Esophagus squamous epithelium (tissue), 5 donors: ENCODE data around the gene RPAIN. TPM values are rescaled to one million over a fixed set of nuclear protein-coding genes. Genes with fewer than 3 reads are reported as not detected.
A peak's percentile ranks its signal among the peaks of the same experiment; 100 is the strongest.

Experiments used
- DNase-seq: peaks from one replicate; lab custom pipeline; 2025; lab: John Stamatoyannopoulos, UW
- H3K27ac ChIP-seq, 4 donors: fragments of 200-600 bp; sonication (generic); one replicate each; pipeline ENCODE4 v1.5.1; 2016 to 2019; ENCODE audit warnings: mild to moderate bottlenecking in 1 of 4
- H3K27me3 ChIP-seq, 4 donors: fragments of 200-600 bp; sonication (generic); 1 replicate in 3 of 4; 2 replicates in 1 of 4; pipeline versions ENCODE4 v1.5.1 to v1.6.0; 2017 to 2021; ENCODE audit warnings: antibody characterized with exemption in 1 of 4
- H3K36me3 ChIP-seq, 3 donors: fragments of 200-600 bp; sonication (generic); one replicate each; pipeline ENCODE4 v1.5.1; 2016 to 2019
- H3K4me1 ChIP-seq, 3 donors: fragments of 200-600 bp; sonication (generic); one replicate each; pipeline ENCODE4 v1.5.1; 2017 to 2019
- H3K4me3 ChIP-seq, 4 donors: fragments of 200-600 bp; sonication (generic); 1 replicate in 3 of 4; 2 replicates in 1 of 4; pipeline ENCODE4 v1.5.1; 2016 to 2019; ENCODE audit warnings: mild to moderate bottlenecking in 2 of 4, moderate library complexity in 1 of 4
- H3K9me3 ChIP-seq, 3 donors: fragments of 200-600 bp; sonication (generic); one replicate each; pipeline ENCODE4 v1.5.1; 2016 to 2019
- POLR2A ChIP-seq, 4 donors: fragments of 450-650 bp; IDR thresholded peaks; one replicate each; pipeline ENCODE4 v1.6.1; 2017; ENCODE audit warnings: antibody characterized with exemption in 4 of 4, mild to moderate bottlenecking in 4 of 4, moderate library complexity in 3 of 4
- WGBS, 2 donors: methylation state at CpG; one replicate each; pipeline ENCODE4 v1.1.5; 2018; 5-methylcytosine and 5-hydroxymethylcytosine counted together
- intact Hi-C: fragments of 100-400 bp; cut with DNase I; formaldehyde crosslinking; loops from one replicate; pipeline ENCODE4 v1.15.0; 2022
- total RNA-seq, 4 donors: library from RNA; depleted of rRNA; stranded (reverse); fragments of >200 nt; gene quantifications; one replicate each; pipeline ENCODE4 v1.1.0, GENCODE V29; 2016
- TF ChIP-seq, protein P1 (sequence below), 6 experiments: fragments of 450-650 bp in 4 of 6; fragments of 200-600 bp in 2 of 6; sonication (generic) in 2 of 6; IDR thresholded peaks; one replicate each; pipeline ENCODE4 v1.5.1; 2016 to 2019; ENCODE audit warnings: antibody characterized with exemption in 6 of 6, mild to moderate bottlenecking in 4 of 6, moderate library complexity in 4 of 6
- donor health status: DM: yes; HTN: yes; CAD: no.

The RPAIN gene
- total RNA-seq, 4 donors from 2014 or later, result 22.4 to 37.4 (median 29.8) TPM

DNA sequence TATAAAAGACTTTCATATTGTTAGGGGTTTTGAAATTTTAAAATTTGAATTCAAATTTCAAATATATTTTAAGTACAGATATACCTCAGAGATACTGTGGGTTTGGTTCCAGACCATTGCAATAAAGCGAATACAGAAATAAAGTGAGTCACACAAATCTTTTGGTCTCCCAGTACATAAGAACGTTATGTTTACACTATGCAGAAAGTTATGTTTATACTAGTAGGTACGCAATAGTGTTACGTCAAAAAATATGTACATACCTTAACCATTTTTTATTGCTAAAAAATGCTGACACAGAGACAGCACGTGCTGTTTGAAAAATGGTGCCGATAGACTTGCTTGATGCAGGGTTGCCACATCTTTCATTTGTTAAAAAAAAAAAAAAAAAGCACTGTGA, 20.2 kb upstream of the RPAIN start:
- WGBS, 2 donors, result 77 to 79% methylated on average over 6 of the region's 6 CpGs
- no peak overlapping the region for H3K4me3 ChIP-seq
- no peaks in the 10 kb centered on the region for H3K27me3 ChIP-seq
- H3K4me1 ChIP-seq, result no peaks in the 10 kb centered on the region
- H3K36me3 ChIP-seq, result peaks cover 10 to 100% (median 30%) of the 10 kb centered on the region in 3 donors
- no peaks in the 10 kb centered on the region for H3K9me3 ChIP-seq
- intact Hi-C loops, result no loop called here
- DNase-seq, result no peak
- H3K27ac ChIP-seq, result no peak overlapping the region
- no peak for TF ChIP-seq POLR2A (IDR thresholded peaks at IDR 0.05)
- TF ChIP-seq, protein P1, sequence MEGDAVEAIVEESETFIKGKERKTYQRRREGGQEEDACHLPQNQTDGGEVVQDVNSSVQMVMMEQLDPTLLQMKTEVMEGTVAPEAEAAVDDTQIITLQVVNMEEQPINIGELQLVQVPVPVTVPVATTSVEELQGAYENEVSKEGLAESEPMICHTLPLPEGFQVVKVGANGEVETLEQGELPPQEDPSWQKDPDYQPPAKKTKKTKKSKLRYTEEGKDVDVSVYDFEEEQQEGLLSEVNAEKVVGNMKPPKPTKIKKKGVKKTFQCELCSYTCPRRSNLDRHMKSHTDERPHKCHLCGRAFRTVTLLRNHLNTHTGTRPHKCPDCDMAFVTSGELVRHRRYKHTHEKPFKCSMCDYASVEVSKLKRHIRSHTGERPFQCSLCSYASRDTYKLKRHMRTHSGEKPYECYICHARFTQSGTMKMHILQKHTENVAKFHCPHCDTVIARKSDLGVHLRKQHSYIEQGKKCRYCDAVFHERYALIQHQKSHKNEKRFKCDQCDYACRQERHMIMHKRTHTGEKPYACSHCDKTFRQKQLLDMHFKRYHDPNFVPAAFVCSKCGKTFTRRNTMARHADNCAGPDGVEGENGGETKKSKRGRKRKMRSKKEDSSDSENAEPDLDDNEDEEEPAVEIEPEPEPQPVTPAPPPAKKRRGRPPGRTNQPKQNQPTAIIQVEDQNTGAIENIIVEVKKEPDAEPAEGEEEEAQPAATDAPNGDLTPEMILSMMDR (IDR thresholded peaks at IDR 0.05), result no peak

DNA sequence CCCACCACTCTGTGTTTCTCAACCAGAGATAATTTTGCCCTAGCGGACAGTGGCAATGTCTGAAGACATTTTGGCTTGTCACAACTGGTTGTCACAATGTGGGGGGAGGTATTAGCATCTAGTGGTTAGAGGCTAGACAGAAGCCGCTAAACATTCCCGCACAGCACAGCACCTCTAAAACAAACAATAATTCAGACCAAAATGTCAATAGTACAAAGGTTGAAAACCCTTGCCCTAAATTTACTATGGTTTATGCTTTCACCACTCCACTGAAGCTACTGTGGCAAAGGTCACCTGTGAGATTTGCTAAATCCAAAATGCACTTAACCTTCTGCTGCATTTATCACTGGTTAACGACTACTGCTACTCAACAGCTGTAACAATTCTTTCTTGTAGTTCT, 14.6 kb upstream of the RPAIN start:
- 82 to 85% methylated on average over 4 of the region's 4 CpGs for WGBS, 2 donors
- intact Hi-C loops, result no loop called here
- TF ChIP-seq POLR2A (IDR thresholded peaks at IDR 0.05), result no peak
- Histone ChIP-seq H3K9me3 (no peaks in the 10 kb centered on the region), H3K4me1 (no peaks in the 10 kb centered on the region), H3K27me3 (no peaks in the 10 kb centered on the region), H3K36me3 (peaks cover 23 to 100% (median 47%) of the 10 kb centered on the region in 3 donors), H3K27ac (no peak overlapping the region), H3K4me3 (no peak overlapping the region)
- DNase-seq, result no peak

DNA sequence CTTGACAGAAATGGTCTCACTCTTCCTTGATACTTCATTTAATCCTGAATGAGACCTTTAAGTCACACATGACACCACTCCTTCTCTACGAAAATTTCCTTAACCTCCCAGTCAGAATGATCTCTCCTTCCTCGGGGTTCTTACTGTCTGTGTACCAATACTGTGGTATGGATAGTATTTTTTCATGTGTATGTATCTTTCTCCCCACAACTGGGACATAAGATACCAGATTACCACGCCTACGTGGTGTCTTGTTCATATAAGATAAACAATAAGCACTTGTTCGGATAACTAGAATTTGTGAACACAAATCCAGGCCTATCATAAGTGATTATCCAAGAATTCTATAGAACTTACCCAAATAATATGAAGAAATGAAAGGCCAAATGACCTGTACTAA, 11.8 kb upstream of the RPAIN start:
- WGBS, 2 donors, result 83 to 91% methylated on average over 5 of the region's 5 CpGs
- H3K27me3 ChIP-seq, result no peaks in the 10 kb centered on the region
- no peaks in the 10 kb centered on the region for H3K9me3 ChIP-seq
- intact Hi-C loops, result no loop called here
- H3K27ac ChIP-seq, result no peak overlapping the region
- no peak for DNase-seq
- H3K36me3 ChIP-seq, result peaks cover 17 to 100% (median 40%) of the 10 kb centered on the region in 3 donors
- H3K4me3 ChIP-seq, result no peak overlapping the region
- peaks cover 0 to 2% (median 0%) of the 10 kb centered on the region in 3 donors for H3K4me1 ChIP-seq
- TF ChIP-seq, protein P1 (IDR thresholded peaks at IDR 0.05), result no peak
- TF ChIP-seq POLR2A (IDR thresholded peaks at IDR 0.05), result no peak

DNA sequence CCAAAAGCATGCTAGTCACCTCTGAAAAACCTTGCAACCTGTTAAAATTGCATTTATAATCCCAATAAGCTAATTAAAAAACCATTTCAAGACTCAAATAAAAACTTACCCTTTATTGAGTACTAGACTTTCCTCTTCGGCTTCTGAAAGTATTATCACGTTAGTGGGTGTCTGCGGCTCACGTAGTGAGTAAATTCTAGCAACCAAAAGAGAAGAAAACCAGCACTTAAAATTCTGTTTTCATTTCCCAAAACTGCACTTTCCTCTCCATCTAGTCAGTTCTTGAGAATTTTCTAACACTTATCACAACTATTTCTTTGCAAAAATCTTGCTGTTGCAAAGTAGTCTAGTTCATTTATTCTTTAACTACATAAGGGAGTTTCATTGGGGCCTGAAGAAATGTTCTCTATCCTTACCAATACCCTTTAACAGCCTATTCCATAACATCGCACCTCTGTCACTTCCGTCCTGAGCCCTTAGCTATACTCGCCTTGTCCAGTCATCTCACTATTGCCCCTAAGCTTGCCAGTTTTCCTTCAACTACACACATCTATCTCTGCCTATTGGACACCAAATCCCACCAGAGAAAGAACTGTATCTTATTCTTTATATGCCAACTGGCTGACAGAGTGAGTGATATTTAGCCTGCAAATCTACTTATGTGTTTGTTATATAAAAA, 9.2 kb upstream of the RPAIN start:
- Histone ChIP-seq H3K36me3 (peaks cover 11 to 100% (median 28%) of the 10 kb centered on the region in 3 donors), H3K27ac (no peak overlapping the region), H3K27me3 (no peaks in the 10 kb centered on the region), H3K9me3 (no peaks in the 10 kb centered on the region), H3K4me3 (no peak overlapping the region), H3K4me1 (peaks cover 3 to 16% (median 5%) of the 10 kb centered on the region in 3 donors)
- TF ChIP-seq POLR2A (IDR thresholded peaks at IDR 0.05), result no peak
- intact Hi-C loops, result no loop called here
- 91 to 94% methylated on average over 7 of the region's 7 CpGs for WGBS, 2 donors
- DNase-seq, result no peak

DNA sequence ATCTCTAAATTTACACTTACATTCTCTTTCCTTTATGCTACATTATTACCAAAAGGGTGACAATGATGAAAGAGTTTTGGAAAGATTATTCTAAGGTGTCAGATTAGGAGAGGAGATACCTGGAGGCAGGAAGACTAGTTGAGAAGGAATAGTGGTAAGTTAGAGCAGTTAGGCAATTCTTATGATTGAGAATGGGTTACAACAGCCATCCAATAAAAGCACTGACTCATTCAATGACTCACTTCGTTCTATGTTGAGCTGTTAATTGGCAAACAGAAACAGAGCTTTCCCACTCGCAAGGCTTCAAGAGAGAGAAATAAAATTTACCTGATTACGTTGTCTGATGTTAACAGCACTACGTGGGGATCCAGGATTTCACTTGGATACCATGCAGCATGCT, 6.3 kb upstream of the RPAIN start:
- no peak for TF ChIP-seq POLR2A (IDR thresholded peaks at IDR 0.05)
- TF ChIP-seq, protein P1 (IDR thresholded peaks at IDR 0.05), result no peak
- H3K27ac ChIP-seq, result peak overlapping the region in 3 of 4 donors; percentile 52 to 58 (median 53)

DNA sequence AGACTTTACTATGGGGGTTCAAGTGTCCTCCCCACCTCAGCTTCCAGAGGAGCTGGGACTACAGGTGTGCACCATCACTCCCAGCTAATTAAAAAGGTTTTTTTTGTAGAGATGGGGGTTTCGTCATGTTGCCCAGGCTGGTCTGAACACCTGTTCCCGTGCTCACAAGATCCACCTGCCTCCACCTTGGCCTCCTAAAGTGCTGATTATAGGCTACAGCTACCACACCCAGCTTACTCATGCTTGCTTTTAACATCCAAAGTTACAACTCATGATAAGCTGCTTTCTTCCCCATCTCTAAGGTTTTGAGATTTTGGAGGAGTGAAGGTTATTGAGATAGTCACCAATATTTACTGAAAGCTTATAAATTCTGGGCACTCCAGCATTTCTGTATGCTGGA, 3.1 kb upstream of the RPAIN start:
- 58 to 68% methylated on average over 2 of the region's 2 CpGs for WGBS, 2 donors
- Histone ChIP-seq H3K27ac (peak overlapping the region in 3 of 4 donors; percentile 85 to 97 (median 94)), H3K36me3 (peaks cover 0 to 66% (median 6%) of the 10 kb centered on the region in 3 donors), H3K4me3 (no peak overlapping the region), H3K4me1 (peaks cover 28 to 60% (median 33%) of the 10 kb centered on the region in 3 donors), H3K9me3 (no peaks in the 10 kb centered on the region), H3K27me3 (no peaks in the 10 kb centered on the region)
- intact Hi-C loops, result no loop called here
- DNase-seq, result no peak
- TF ChIP-seq, protein P1 (IDR thresholded peaks at IDR 0.05), result no peak
- TF ChIP-seq POLR2A (IDR thresholded peaks at IDR 0.05), result no peak

More for the DNA sequence above, 6.3 kb upstream of the RPAIN start:
- intact Hi-C loops, result no loop called here
- H3K9me3 ChIP-seq, result no peaks in the 10 kb centered on the region
- H3K36me3 ChIP-seq, result peaks cover 6 to 89% (median 8%) of the 10 kb centered on the region in 3 donors
- peaks cover 17 to 43% (median 25%) of the 10 kb centered on the region in 3 donors for H3K4me1 ChIP-seq
- WGBS, 2 donors, result 24 to 31% methylated on average over 4 of the region's 4 CpGs
- DNase-seq, result no peak
- no peak overlapping the region for H3K4me3 ChIP-seq
- no peaks in the 10 kb centered on the region for H3K27me3 ChIP-seq
